GM23338 (cell line): ENCODE data around the gene ALDH1A2.

Source experiments
- EZH2 ChIP-seq: fragments of 200-600 bp; sonication (generic); IDR thresholded peaks from one replicate; pipeline ENCODE4 v1.8.0; 2017; ENCODE audit warnings: antibody characterized with exemption, mild to moderate bottlenecking, low read depth; ENCODE audit not compliant: unreplicated experiment
- EZH2phosphoT487 ChIP-seq: fragments of 200-600 bp; sonication (generic); IDR thresholded peaks from one replicate; pipeline ENCODE4 v1.8.1; 2018; ENCODE audit warnings: antibody characterized with exemption; ENCODE audit not compliant: unreplicated experiment
- POLR2AphosphoS5 ChIP-seq: IDR thresholded peaks from 2 replicates; pipeline ENCODE4 v1.6.1; 2016; ENCODE audit warnings: antibody characterized with exemption, low read depth
- TF ChIP-seq, protein P1 (sequence below), 2 experiments: fragments of 200-600 bp in 1 of 2; sonication (generic) in 1 of 2; conservative IDR thresholded peaks; 2 replicates each; pipeline versions ENCODE4 v1.5.1 to v1.6.1; 2016 to 2017; ENCODE audit warnings: antibody characterized with exemption in 2 of 2, low read depth in 2 of 2, mild to moderate bottlenecking in 2 of 2, moderate library complexity in 1 of 2
- TF ChIP-seq, protein P2 (sequence below): IDR thresholded peaks from one replicate; pipeline ENCODE4 v1.6.1; 2018; ENCODE audit warnings: antibody characterized with exemption; ENCODE audit not compliant: unreplicated experiment

DNA sequence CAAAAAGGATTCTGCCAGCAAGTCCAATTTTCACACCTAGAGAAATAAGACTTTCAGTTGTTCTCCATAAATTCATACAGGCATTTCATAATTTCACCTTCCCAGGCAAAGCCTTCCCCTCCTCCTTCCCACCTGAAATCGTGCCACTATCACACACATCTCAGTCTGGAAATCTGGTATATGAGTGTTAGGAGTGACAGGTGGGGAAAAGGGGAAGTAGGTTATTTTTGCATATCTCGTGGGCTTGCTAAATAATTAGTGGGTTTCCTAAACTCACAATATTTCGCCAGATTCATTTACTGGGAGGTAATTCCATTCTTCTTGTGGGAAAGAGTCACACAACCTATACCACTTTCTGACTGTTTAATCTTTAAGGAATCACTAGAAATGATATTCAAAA is 7.4 kb downstream of the ALDH1A2 start:
- TF ChIP-seq, protein P1, sequence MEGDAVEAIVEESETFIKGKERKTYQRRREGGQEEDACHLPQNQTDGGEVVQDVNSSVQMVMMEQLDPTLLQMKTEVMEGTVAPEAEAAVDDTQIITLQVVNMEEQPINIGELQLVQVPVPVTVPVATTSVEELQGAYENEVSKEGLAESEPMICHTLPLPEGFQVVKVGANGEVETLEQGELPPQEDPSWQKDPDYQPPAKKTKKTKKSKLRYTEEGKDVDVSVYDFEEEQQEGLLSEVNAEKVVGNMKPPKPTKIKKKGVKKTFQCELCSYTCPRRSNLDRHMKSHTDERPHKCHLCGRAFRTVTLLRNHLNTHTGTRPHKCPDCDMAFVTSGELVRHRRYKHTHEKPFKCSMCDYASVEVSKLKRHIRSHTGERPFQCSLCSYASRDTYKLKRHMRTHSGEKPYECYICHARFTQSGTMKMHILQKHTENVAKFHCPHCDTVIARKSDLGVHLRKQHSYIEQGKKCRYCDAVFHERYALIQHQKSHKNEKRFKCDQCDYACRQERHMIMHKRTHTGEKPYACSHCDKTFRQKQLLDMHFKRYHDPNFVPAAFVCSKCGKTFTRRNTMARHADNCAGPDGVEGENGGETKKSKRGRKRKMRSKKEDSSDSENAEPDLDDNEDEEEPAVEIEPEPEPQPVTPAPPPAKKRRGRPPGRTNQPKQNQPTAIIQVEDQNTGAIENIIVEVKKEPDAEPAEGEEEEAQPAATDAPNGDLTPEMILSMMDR (conservative IDR thresholded peaks at IDR 0.05; ENCODE audit: low read depth in 2 of 2) = no peak
- TF ChIP-seq POLR2AphosphoS5 (no peak), EZH2phosphoT487 (no peak), EZH2 (no peak)
- TF ChIP-seq, protein P2, sequence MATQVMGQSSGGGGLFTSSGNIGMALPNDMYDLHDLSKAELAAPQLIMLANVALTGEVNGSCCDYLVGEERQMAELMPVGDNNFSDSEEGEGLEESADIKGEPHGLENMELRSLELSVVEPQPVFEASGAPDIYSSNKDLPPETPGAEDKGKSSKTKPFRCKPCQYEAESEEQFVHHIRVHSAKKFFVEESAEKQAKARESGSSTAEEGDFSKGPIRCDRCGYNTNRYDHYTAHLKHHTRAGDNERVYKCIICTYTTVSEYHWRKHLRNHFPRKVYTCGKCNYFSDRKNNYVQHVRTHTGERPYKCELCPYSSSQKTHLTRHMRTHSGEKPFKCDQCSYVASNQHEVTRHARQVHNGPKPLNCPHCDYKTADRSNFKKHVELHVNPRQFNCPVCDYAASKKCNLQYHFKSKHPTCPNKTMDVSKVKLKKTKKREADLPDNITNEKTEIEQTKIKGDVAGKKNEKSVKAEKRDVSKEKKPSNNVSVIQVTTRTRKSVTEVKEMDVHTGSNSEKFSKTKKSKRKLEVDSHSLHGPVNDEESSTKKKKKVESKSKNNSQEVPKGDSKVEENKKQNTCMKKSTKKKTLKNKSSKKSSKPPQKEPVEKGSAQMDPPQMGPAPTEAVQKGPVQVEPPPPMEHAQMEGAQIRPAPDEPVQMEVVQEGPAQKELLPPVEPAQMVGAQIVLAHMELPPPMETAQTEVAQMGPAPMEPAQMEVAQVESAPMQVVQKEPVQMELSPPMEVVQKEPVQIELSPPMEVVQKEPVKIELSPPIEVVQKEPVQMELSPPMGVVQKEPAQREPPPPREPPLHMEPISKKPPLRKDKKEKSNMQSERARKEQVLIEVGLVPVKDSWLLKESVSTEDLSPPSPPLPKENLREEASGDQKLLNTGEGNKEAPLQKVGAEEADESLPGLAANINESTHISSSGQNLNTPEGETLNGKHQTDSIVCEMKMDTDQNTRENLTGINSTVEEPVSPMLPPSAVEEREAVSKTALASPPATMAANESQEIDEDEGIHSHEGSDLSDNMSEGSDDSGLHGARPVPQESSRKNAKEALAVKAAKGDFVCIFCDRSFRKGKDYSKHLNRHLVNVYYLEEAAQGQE = no peak
